ENCODE measurements around the gene TMEM151B. TPM values are rescaled to one million over a fixed set of nuclear protein-coding genes. Genes with fewer than 3 reads are reported as not detected.

The TMEM151B gene
- total and polyA plus RNA-seq, 2 of the 13 experiments (the other 11 are each of a cell fraction or from before 2014, with no cell fraction given): not detected

DNA sequence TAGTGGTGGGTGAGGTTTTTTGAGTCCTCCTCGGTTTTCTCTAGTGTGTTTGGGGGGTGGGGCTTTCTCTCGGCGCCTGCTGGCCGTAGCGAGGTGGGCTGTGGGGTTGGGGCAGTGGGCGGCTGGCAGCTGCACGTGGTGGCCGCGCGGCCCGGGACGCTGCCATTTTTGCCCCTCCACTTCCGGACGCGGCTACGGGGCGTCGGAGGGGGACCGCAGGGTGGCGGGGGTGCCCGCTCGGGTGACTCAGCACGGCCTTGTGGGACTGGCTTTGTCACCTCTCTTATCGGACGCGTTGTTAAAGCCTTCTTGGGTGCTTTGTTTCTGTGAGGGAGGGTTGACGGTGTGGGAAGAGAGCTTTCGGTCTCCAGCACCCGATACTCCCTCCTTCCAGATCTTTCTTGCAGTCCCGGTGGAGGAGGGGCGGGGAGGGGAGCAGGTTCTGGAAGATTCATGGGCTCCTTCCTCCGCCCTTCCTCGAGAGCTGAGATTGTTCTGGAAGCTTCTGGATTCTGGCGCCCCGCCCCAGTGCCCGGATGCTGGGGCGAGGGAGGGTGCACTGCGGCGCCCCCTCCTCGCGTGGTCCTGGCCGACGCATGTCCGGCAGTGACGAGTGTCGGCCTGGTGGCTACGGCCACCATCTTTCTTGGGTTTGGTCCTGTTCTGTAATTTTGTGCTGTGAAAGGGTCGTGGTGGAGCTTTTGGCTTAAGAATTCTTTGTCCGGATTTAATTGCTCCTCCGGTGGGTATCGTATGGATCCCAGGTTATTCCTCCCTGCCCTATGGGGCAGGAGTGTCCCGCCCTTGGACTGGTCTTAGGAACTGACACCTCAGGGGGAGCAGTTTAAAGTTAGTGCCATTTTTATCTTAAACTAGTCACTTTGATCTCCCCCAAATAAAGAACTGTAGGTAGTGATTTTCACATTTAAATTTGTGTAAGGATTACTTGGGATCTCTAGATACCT is 22.6 kb upstream of the TMEM151B start (continued):
- TF ChIP-seq, protein P1, sequence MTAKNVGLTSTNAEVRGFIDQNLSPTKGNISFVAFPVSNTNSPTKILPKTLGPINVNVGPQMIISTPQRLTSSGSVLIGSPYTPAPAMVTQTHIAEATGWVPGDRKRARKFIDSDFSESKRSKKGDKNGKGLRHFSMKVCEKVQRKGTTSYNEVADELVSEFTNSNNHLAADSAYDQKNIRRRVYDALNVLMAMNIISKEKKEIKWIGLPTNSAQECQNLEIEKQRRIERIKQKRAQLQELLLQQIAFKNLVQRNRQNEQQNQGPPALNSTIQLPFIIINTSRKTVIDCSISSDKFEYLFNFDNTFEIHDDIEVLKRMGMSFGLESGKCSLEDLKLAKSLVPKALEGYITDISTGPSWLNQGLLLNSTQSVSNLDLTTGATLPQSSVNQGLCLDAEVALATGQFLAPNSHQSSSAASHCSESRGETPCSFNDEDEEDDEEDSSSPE (CRISPR knock-in tag; IDR thresholded peaks at IDR 0.05): peak; percentile 37
- no peak for TF ChIP-seq SNAI1 (CRISPR knock-in tag; IDR thresholded peaks at IDR 0.05; ENCODE audit: borderline replicate concordance)
- TF ChIP-seq ZNF562 (CRISPR knock-in tag; IDR thresholded peaks at IDR 0.05; ENCODE audit: borderline replicate concordance): no peak
- TF ChIP-seq KAT2B (IDR thresholded peaks at IDR 0.05; ENCODE audit: borderline replicate concordance, low read depth, low read length): no peak
- TF ChIP-seq XBP1 (CRISPR knock-in tag; IDR thresholded peaks at IDR 0.05): no peak
- TF ChIP-seq ZNF644 (CRISPR knock-in tag; IDR thresholded peaks at IDR 0.05; ENCODE audit: low read depth): no peak
- no peak for TF ChIP-seq ZNF282 (IDR thresholded peaks at IDR 0.05; ENCODE audit: partially characterized antibody)
- no peak for TF ChIP-seq TBX3 (IDR thresholded peaks at IDR 0.05; ENCODE audit: borderline replicate concordance)
- no peak for TF ChIP-seq MTF1 (CRISPR knock-in tag; IDR thresholded peaks at IDR 0.05)
- no peak; the same call in none of the 2 replicates for TF ChIP-seq FOXC1 (CRISPR knock-in tag; IDR thresholded peaks at IDR 0.05; ENCODE audit: borderline replicate concordance)
- TF ChIP-seq ZNF446 (CRISPR knock-in tag; IDR thresholded peaks at IDR 0.05): 0 out of 2 replicates have a peak, but pooled peaks have one; percentile 25
- TF ChIP-seq SMARCC2 (IDR thresholded peaks at IDR 0.05): no peak
- 0 out of 2 replicates have a peak, but pooled peaks have one; percentile 1 for TF ChIP-seq EED (CRISPR knock-in tag; IDR thresholded peaks at IDR 0.05)
- no peak for TF ChIP-seq PCBP1 (IDR thresholded peaks at IDR 0.05; ENCODE audit: borderline replicate concordance, low read depth, low read length)
- TF ChIP-seq SIX4 (CRISPR knock-in tag; IDR thresholded peaks at IDR 0.05): no peak
- TF ChIP-seq PHB2 (IDR thresholded peaks at IDR 0.05; ENCODE audit: partially characterized antibody): no peak
- TF ChIP-seq ZNF7 (CRISPR knock-in tag; IDR thresholded peaks at IDR 0.05): no peak
- no peak for TF ChIP-seq REXO4 (CRISPR knock-in tag; IDR thresholded peaks at IDR 0.05; ENCODE audit: borderline replicate concordance)
- TF ChIP-seq ZNF121 (CRISPR knock-in tag; IDR thresholded peaks at IDR 0.05): no peak
- TF ChIP-seq ZKSCAN8 (CRISPR knock-in tag; IDR thresholded peaks at IDR 0.05; ENCODE audit: borderline replicate concordance): no peak
- TF ChIP-seq, protein P2, sequence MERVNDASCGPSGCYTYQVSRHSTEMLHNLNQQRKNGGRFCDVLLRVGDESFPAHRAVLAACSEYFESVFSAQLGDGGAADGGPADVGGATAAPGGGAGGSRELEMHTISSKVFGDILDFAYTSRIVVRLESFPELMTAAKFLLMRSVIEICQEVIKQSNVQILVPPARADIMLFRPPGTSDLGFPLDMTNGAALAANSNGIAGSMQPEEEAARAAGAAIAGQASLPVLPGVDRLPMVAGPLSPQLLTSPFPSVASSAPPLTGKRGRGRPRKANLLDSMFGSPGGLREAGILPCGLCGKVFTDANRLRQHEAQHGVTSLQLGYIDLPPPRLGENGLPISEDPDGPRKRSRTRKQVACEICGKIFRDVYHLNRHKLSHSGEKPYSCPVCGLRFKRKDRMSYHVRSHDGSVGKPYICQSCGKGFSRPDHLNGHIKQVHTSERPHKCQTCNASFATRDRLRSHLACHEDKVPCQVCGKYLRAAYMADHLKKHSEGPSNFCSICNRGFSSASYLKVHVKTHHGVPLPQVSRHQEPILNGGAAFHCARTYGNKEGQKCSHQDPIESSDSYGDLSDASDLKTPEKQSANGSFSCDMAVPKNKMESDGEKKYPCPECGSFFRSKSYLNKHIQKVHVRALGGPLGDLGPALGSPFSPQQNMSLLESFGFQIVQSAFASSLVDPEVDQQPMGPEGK (CRISPR knock-in tag; IDR thresholded peaks at IDR 0.05): peak; percentile 93
- TF ChIP-seq REPIN1 (CRISPR knock-in tag; IDR thresholded peaks at IDR 0.05; ENCODE audit: borderline replicate concordance, low read depth): 0 out of 2 replicates have a peak, but pooled peaks have one; percentile 4
- no peak; the same call in 1 of the 2 replicates for TF ChIP-seq GLI4 (CRISPR knock-in tag; IDR thresholded peaks at IDR 0.05; ENCODE audit: borderline replicate concordance)
- no peak for TF ChIP-seq ZNF235 (CRISPR knock-in tag; IDR thresholded peaks at IDR 0.05; ENCODE audit: borderline replicate concordance)
- TF ChIP-seq, protein P3, sequence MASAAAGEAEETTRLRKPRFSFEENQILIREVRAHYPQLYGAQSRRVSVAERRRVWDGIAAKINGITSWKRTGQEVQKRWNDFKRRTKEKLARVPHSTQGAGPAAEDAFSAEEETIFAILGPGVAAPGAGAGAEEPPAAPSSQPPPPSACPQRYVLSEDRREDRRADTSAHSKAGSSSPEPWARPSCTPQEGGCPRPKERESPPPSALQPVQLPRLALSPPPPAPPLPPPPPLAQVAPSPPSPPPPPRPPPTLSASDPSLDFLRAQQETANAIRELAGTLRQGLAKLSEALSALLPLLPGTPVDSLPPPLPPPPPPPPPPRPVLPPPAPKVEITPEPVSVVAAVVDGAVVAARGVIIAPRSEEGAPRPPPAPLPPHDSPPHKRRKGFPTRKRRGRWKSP (CRISPR knock-in tag; IDR thresholded peaks at IDR 0.05): peak; percentile 33; the same call in 1 of the 2 replicates
- TF ChIP-seq KDM5A (IDR thresholded peaks at IDR 0.05; ENCODE audit: borderline replicate concordance, low read length): peak; percentile 28
- TF ChIP-seq CENPT (CRISPR knock-in tag; IDR thresholded peaks at IDR 0.05; ENCODE audit: low read depth): no peak

Data from HepG2 (cell line).